NB4 (cell line): ENCODE data around the gene RPS23.

Experiments used
- POLR2A ChIP-seq: IDR thresholded peaks from 2 replicates; pipeline ENCODE4 v1.6.1; 2011; ENCODE audit warnings: mild to moderate bottlenecking; ENCODE audit not compliant: insufficient read length; ENCODE audit errors: extremely low read depth
- TF ChIP-seq, protein P1 (sequence below): IDR thresholded peaks from 2 replicates; pipeline ENCODE4 v1.6.1; 2011; ENCODE audit warnings: low read depth, low read length

DNA sequence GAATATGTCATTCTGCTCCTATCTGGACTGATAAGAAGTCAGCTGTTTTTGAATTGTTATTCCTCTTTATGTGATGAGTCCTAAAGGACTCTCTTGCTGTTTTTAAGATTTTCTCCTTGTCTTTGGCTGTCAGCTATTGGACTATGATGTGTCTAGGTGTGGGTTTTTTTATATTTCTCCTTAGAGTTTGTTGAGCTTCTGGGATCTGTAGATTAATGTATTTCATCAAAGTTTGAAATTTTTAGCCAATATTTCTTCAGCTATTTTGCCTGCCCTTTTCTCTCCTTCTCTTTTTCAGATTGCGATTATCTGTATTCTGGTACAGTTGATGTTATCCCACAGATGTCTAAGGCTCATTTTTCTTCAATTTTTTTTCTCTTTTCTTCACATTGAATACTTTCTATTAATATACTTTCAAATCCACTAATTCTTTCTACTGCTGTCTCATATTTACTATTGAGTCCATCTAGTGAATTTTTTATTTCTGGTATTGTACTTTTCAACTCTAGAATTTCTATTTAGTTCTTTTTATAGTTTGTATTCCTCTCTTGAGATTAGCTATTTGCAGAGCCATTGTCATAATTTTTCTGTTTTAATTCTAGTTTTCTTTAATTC, 31.1 kb downstream of the RPS23 start:
- no peak for TF ChIP-seq POLR2A
- TF ChIP-seq, protein P1, sequence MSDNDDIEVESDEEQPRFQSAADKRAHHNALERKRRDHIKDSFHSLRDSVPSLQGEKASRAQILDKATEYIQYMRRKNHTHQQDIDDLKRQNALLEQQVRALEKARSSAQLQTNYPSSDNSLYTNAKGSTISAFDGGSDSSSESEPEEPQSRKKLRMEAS: no peak
